ENCODE measurements around the gene NUDCD3.

- TF ChIP-seq CTCF (IDR thresholded peaks at IDR 0.05 in 2 of 3, conservative IDR thresholded peaks at IDR 0.05 in 1 of 3; ENCODE audit: borderline replicate concordance in 1 of 3, insufficient read depth in 1 of 3, low read depth in 2 of 3, low read length in 2 of 3) (no peak), ZNF274 (IDR thresholded peaks at IDR 0.05; ENCODE audit: low read depth, low read length) (no peak), POLR2AphosphoS5 (IDR thresholded peaks at IDR 0.05; ENCODE audit: low read depth, low read length) (no peak)
These were observed 25.0 kb downstream of the NUDCD3 start for GRCh38 chr7:44465490-44465889.
